ENCODE data around the gene ATP1B1. TPM values are rescaled to one million over a fixed set of nuclear protein-coding genes. Genes with fewer than 3 reads are reported as not detected.

ATP1B1 gene
- total and polyA plus RNA-seq, 2 of the 13 experiments (the other 11 are each of a cell fraction or from before 2014, with no cell fraction given): 134 to 135 TPM

DNA sequence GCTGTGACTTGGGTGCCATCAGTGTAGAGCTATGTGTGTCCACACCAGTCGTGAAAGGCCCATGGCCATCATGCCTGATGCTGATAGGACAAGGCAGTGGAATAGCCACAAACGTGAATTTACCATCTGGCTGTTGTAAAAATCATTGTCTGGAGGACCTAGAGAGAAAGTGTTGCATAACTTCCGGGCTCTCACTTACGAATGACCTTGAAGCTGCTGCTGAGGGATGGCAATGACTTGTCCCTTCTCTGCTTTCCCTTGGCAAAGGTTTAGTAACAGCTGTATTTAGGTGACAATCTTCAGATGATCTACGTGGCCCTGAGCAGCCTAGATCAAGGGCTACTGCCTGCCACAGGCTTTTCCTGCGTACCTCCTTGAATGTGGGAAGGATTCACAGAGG, 5.8 kb downstream of the ATP1B1 start (continued):
- TF ChIP-seq ZNF672 (CRISPR knock-in tag; IDR thresholded peaks at IDR 0.05): no peak

DNA sequence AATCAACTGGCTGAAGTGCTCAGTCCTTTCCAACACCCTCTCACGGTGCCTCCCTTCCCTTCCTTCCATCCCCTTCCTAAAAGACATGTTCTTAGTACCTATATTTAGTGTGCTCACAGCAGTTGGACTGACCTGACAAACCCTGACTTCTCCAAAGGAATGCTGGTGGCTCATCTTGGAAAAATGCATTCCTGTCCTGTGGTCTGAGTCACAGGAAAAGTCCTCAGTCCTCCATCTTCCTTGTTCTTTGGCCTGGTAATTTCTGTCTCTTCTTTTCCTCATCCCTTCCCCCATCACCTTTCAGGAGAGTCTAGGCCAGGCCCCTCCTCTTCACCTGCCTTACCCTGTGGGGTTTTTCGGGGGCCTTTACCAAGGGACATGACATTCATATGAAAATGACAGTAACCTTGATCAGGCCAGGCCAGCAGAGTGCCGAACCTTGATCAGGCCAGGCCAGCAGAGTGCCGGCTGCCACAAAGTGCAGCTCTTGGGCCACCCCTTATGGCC, 7.2 kb downstream of the ATP1B1 start:
- ATAC-seq: no peak; the same call in 2 of the 3 replicates
- no peaks in the 10 kb centered on the region; a peak in 1 of 5 replicates for H3K27me3 ChIP-seq (ENCODE audit: control insufficient read depth in 1 of 2, insufficient read depth in 2 of 2, low read length in 2 of 2)
- no peak for FAIRE-seq
- peaks cover 56% of the 10 kb centered on the region for H4K20me1 ChIP-seq (ENCODE audit: insufficient read depth, low read length)
- POLR2A ChIA-PET: interaction anchor here (1.4 to 2.6 kb wide), 2 partner anchors 35 to 193 kb away, joined by 3 to 6 read pairs; no protein-coding TSS in a partner anchor
- peak; percentile 72 for DNase-seq (ENCODE audit: low spot score)
- no peaks in the 10 kb centered on the region for H3K9me3 ChIP-seq (ENCODE audit: low read length)
- H3K79me2 ChIP-seq (ENCODE audit: insufficient read depth, low read length): peaks cover 85% of the 10 kb centered on the region
- peaks cover 96% of the 10 kb centered on the region for H3K4me1 ChIP-seq (ENCODE audit: insufficient read depth, low read length)
- in situ Hi-C loops (cut with HindIII; ENCODE audit: extremely low pct_ligation_motif_present, low pct_unique_long_range_greater_than_20kb) (no loop called here), intact Hi-C loops (cut with micrococcal nuclease; ENCODE audit: unreplicated experiment) (no loop called here)
- no peak overlapping the region for H2AFZ ChIP-seq (ENCODE audit: low read length)
- peak overlapping the region; percentile 24 for H3K27ac ChIP-seq (ENCODE audit: extremely low read length, insufficient read depth, low read length)
- WGBS (ENCODE audit: low lambda C conversion rate): 72% methylated on average over 4 of the region's 4 CpGs
- peaks cover 19 to 60% of the 10 kb centered on the region in 2 experiments for H3K36me3 ChIP-seq (replicated peaks in 1 of 2; ENCODE audit: control insufficient read depth in 1 of 2, insufficient read depth in 2 of 2, low read length in 2 of 2)
- CTCF ChIA-PET (ENCODE audit: low intra/inter-chr PET ratio, low total read pairs): no interaction called here
- H3K4me3 ChIP-seq (replicated peaks in 1 of 3; ENCODE audit: insufficient read depth in 1 of 3, low read depth in 2 of 3, low read length in 3 of 3): no peak overlapping the region
- BruUV-seq (replicated peaks): no TSS peak
- H3K9ac ChIP-seq (ENCODE audit: insufficient read depth, low read depth, low read length): no peak overlapping the region
- no peak overlapping the region for H3K4me2 ChIP-seq (ENCODE audit: low read depth, low read length)
- TF ChIP-seq, protein P1, sequence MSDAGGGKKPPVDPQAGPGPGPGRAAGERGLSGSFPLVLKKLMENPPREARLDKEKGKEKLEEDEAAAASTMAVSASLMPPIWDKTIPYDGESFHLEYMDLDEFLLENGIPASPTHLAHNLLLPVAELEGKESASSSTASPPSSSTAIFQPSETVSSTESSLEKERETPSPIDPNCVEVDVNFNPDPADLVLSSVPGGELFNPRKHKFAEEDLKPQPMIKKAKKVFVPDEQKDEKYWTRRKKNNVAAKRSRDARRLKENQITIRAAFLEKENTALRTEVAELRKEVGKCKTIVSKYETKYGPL (CRISPR knock-in tag; IDR thresholded peaks at IDR 0.05): no peak
- TF ChIP-seq RBM22 (optimal IDR thresholded peaks at IDR 0.05; ENCODE audit: low read length) (peak; percentile 81), NR2F6 (IDR thresholded peaks at IDR 0.05) (no peak), NR2F6 (CRISPR knock-in tag; IDR thresholded peaks at IDR 0.05) (no peak), ATRX (CRISPR knock-in tag; IDR thresholded peaks at IDR 0.05; ENCODE audit: borderline replicate concordance) (no peak), ZC3H4 (CRISPR knock-in tag; IDR thresholded peaks at IDR 0.05; ENCODE audit: borderline replicate concordance) (no peak), ZNF101 (CRISPR knock-in tag; IDR thresholded peaks at IDR 0.05; ENCODE audit: borderline replicate concordance, low read depth) (no peak), SRF (IDR thresholded peaks at IDR 0.05; ENCODE audit: low read depth, low read length) (peak; percentile 71; the same call in 1 of the 2 replicates), ZFAT (CRISPR knock-in tag; conservative IDR thresholded peaks at IDR 0.05) (no peak)
- TF ChIP-seq, protein P2, sequence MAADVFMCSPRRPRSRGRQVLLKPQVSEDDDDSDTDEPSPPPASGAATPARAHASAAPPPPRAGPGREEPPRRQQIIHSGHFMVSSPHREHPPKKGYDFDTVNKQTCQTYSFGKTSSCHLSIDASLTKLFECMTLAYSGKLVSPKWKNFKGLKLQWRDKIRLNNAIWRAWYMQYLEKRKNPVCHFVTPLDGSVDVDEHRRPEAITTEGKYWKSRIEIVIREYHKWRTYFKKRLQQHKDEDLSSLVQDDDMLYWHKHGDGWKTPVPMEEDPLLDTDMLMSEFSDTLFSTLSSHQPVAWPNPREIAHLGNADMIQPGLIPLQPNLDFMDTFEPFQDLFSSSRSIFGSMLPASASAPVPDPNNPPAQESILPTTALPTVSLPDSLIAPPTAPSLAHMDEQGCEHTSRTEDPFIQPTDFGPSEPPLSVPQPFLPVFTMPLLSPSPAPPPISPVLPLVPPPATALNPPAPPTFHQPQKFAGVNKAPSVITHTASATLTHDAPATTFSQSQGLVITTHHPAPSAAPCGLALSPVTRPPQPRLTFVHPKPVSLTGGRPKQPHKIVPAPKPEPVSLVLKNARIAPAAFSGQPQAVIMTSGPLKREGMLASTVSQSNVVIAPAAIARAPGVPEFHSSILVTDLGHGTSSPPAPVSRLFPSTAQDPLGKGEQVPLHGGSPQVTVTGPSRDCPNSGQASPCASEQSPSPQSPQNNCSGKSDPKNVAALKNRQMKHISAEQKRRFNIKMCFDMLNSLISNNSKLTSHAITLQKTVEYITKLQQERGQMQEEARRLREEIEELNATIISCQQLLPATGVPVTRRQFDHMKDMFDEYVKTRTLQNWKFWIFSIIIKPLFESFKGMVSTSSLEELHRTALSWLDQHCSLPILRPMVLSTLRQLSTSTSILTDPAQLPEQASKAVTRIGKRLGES (CRISPR knock-in tag; IDR thresholded peaks at IDR 0.05; ENCODE audit: borderline replicate concordance): no peak
- TF ChIP-seq, protein P3, sequence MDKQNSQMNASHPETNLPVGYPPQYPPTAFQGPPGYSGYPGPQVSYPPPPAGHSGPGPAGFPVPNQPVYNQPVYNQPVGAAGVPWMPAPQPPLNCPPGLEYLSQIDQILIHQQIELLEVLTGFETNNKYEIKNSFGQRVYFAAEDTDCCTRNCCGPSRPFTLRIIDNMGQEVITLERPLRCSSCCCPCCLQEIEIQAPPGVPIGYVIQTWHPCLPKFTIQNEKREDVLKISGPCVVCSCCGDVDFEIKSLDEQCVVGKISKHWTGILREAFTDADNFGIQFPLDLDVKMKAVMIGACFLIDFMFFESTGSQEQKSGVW (CRISPR knock-in tag; IDR thresholded peaks at IDR 0.05; ENCODE audit: borderline replicate concordance): no peak
- TF ChIP-seq, protein P4, sequence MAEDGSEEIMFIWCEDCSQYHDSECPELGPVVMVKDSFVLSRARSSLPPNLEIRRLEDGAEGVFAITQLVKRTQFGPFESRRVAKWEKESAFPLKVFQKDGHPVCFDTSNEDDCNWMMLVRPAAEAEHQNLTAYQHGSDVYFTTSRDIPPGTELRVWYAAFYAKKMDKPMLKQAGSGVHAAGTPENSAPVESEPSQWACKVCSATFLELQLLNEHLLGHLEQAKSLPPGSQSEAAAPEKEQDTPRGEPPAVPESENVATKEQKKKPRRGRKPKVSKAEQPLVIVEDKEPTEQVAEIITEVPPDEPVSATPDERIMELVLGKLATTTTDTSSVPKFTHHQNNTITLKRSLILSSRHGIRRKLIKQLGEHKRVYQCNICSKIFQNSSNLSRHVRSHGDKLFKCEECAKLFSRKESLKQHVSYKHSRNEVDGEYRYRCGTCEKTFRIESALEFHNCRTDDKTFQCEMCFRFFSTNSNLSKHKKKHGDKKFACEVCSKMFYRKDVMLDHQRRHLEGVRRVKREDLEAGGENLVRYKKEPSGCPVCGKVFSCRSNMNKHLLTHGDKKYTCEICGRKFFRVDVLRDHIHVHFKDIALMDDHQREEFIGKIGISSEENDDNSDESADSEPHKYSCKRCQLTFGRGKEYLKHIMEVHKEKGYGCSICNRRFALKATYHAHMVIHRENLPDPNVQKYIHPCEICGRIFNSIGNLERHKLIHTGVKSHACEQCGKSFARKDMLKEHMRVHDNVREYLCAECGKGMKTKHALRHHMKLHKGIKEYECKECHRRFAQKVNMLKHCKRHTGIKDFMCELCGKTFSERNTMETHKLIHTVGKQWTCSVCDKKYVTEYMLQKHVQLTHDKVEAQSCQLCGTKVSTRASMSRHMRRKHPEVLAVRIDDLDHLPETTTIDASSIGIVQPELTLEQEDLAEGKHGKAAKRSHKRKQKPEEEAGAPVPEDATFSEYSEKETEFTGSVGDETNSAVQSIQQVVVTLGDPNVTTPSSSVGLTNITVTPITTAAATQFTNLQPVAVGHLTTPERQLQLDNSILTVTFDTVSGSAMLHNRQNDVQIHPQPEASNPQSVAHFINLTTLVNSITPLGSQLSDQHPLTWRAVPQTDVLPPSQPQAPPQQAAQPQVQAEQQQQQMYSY (CRISPR knock-in tag; IDR thresholded peaks at IDR 0.05): no peak
